Ishikawa (cell line): Measurements from ENCODE around the gene QPCTL.

ENCODE experiments used
- CEBPB ChIP-seq: IDR thresholded peaks from 2 replicates; pipeline ENCODE4 v1.6.1; 2012
- CREB1 ChIP-seq: IDR thresholded peaks from 2 replicates; pipeline ENCODE4 v1.6.1; 2012; ENCODE audit warnings: low read depth
- REST ChIP-seq: IDR thresholded peaks from 2 replicates; pipeline ENCODE4 v1.6.1; 2012; ENCODE audit warnings: low read depth, mild to moderate bottlenecking
- TEAD4 ChIP-seq: IDR thresholded peaks from 2 replicates; pipeline ENCODE4 v1.6.1; 2012
- USF1 ChIP-seq: IDR thresholded peaks from 2 replicates; pipeline ENCODE4 v1.6.1; 2012
- YY1 ChIP-seq: IDR thresholded peaks from 2 replicates; pipeline ENCODE4 v1.6.1; 2012; ENCODE audit warnings: low read depth

- TF ChIP-seq USF1: no peak
- TF ChIP-seq CREB1: no peak
- TF ChIP-seq CEBPB: no peak
- TF ChIP-seq TEAD4: no peak
- TF ChIP-seq YY1: no peak
- no peak for TF ChIP-seq REST
Measured at GRCh38 chr19:45705710-45706415, 13.4 kb downstream of the QPCTL start.
